A549 (cell line): ENCODE data around the gene DHX58.

Source experiments
- CTCF ChIP-seq: fragments of >200 bp; sonication (Bioruptor Twin); formaldehyde crosslinking; IDR thresholded peaks from 3 replicates; pipeline ENCODE4 v1.5.1; 2016
- E2F6 ChIP-seq: IDR thresholded peaks from 2 replicates; pipeline ENCODE4 v1.6.1; 2012; ENCODE audit warnings: low read depth, borderline replicate concordance
- POLR2AphosphoS2 ChIP-seq: conservative IDR thresholded peaks from 2 replicates; pipeline ENCODE4 v1.6.1; 2012; ENCODE audit warnings: low read length, improper control_type of control experiment, inconsistent platforms
- RCOR1 ChIP-seq: fragments of 150-350 bp; IDR thresholded peaks from 2 replicates; pipeline ENCODE4 v1.6.1; 2014; ENCODE audit warnings: antibody characterized with exemption, low read length, low read depth
- REST ChIP-seq: fragments of 200-600 bp; sonication (generic); IDR thresholded peaks from 2 replicates; pipeline ENCODE4 v1.6.1; 2016; ENCODE audit warnings: antibody characterized with exemption, mild to moderate bottlenecking, moderate library complexity

GRCh38 chr17:42106009-42106408 lies 6.5 kb downstream of the DHX58 start:
- TF ChIP-seq POLR2AphosphoS2 (no peak), E2F6 (no peak), REST (no peak), RCOR1 (no peak), CTCF (no peak)
